Ureter (tissue), 1 donor: Measurements from ENCODE around the gene PLET1. TPM values are rescaled to one million over a fixed set of nuclear protein-coding genes. Genes with fewer than 3 reads are reported as not detected.

Experiments
- DNase-seq: peaks from one replicate; pipeline ENCODE4 v3.0.0-alpha.2; 2020; ENCODE audit warnings: low spot score
- total RNA-seq: library from RNA; stranded (reverse); gene quantifications from one replicate; pipeline ENCODE4 v1.2.4, GENCODE V29; 2023
- donor health status: DM: yes; HTN: yes; CAD: no.

PLET1 gene
- total RNA-seq, 1 donor from 2014 or later, result not detected

GRCh38 chr11:112281726-112282125 lies 21.1 kb upstream of the PLET1 start:
- no peak for DNase-seq

DNA sequence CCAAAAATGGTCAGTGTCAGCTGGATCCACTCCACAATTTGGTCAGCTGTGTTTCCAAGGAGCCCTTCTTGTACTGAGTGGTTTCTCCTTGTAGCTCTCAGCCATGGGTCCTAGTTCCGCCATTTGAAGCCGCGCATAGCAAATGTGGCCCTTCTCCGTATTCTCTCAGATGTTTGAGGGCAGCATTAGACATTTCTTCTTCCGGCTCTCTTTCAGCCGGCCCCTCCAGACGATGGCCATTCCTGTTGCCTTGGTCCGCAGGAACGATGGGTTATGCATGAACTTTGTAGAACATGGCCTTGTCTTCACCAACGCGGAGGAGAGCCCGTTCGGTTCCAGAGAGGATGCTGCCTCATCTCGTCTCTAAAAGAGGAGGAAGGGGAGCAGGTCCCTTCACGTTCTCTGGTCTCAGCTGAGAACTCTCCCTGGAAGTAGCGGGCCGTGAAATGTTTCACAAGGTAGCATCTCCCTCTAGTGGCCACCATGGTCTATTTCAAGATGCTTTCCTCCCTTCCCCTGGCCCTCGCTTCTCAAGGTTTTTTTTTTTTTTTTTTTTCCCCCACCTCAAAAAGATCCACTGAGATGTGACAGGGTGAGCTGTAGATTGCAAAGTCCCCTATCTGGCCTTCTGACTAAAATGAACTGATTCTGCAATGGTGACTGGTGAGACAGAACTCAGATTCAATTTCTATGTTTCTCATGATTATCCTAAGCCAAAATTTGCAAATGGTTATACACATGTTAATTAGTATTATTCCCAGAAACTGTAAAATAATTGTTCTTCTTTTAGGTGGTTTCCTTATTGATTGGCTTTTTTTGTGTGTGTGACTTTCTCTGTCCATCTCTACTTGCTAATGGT lies 19.8 kb upstream of the PLET1 start:
- peak; percentile 81 for DNase-seq

DNA sequence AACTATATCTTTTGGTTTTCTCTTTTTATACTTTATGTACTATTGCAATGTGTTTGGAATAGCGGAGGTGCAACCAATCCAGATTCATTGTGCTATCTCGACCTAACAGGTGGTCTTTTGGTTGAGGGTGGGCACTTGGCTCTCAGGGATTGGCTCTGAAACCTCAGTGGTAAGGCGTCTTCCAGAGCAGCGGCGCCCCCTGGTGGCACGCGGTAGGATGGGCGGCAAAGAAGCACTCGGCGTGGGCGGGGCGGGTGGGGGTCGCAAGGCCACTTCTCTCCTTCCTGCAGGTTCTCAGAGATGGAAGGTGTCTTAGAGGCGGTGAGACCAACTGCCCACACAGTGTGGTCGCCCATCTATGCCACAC lies 19.2 kb upstream of the PLET1 start:
- peak; percentile 70 for DNase-seq

- DNase-seq, result no peak
Observed at GRCh38 chr11:112278803-112279202, 18.1 kb upstream of the PLET1 start.

GRCh38 chr11:112277941-112278340 lies 17.3 kb upstream of the PLET1 start:
- no peak for DNase-seq

- DNase-seq, result no peak
Observed at GRCh38 chr11:112277029-112277428, 16.4 kb upstream of the PLET1 start.

GRCh38 chr11:112274007-112274783 lies 13.5 kb upstream of the PLET1 start:
- DNase-seq, result no peak

GRCh38 chr11:112273066-112273465 lies 12.4 kb upstream of the PLET1 start:
- DNase-seq, result no peak

GRCh38 chr11:112271242-112271641 lies 10.6 kb upstream of the PLET1 start:
- no peak for DNase-seq

GRCh38 chr11:112270551-112271180 lies 10.0 kb upstream of the PLET1 start:
- no peak for DNase-seq

DNA sequence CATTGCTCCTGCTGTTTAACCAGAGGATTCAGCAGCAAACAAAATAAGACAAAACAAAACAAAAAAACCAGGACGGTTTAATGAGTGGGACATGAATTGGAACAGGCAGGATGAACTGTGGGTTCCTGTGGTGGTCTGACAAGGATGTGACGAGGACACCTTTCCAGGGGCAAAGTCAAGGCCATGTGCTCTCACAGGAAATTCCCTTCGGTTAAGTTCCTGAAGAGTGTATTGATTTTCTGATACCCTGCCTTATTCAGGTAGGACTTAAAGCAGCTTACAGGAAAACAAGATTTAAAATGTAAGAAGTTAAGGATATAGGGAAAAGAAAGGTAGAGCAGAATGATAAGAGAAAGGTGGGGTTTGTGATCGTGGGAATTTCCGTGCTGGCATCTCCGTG lies 8.5 kb upstream of the PLET1 start:
- DNase-seq, result no peak

- no peak for DNase-seq
Observed at GRCh38 chr11:112268406-112268805, 7.7 kb upstream of the PLET1 start.

DNA sequence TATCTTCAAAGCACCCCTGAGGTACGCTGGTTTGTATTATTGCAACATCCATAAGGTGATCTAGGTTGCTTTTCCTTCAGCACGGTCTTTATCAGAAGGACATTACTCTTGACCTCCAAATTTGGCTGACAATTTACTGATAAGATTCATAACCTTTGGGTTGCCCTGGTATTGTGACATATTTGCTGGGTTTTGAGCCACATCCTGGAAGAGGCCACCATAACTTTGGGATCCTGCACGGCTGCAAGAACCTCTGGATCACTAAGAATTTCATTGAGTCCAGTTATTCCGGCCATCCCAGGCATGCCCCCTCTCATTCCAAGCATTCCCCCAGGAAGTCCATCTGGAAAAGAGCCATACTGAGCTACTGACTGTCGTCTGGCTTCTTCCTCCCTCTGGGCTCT lies 6.5 kb upstream of the PLET1 start:
- no peak for DNase-seq

GRCh38 chr11:112266410-112266778 lies 5.7 kb upstream of the PLET1 start:
- no peak for DNase-seq

- no peak for DNase-seq
Observed at GRCh38 chr11:112265659-112266409, 5.2 kb upstream of the PLET1 start.

GRCh38 chr11:112255067-112255720 lies 5.5 kb downstream of the PLET1 start:
- DNase-seq, result no peak

GRCh38 chr11:112253605-112254242 lies 6.9 kb downstream of the PLET1 start:
- no peak for DNase-seq

DNA sequence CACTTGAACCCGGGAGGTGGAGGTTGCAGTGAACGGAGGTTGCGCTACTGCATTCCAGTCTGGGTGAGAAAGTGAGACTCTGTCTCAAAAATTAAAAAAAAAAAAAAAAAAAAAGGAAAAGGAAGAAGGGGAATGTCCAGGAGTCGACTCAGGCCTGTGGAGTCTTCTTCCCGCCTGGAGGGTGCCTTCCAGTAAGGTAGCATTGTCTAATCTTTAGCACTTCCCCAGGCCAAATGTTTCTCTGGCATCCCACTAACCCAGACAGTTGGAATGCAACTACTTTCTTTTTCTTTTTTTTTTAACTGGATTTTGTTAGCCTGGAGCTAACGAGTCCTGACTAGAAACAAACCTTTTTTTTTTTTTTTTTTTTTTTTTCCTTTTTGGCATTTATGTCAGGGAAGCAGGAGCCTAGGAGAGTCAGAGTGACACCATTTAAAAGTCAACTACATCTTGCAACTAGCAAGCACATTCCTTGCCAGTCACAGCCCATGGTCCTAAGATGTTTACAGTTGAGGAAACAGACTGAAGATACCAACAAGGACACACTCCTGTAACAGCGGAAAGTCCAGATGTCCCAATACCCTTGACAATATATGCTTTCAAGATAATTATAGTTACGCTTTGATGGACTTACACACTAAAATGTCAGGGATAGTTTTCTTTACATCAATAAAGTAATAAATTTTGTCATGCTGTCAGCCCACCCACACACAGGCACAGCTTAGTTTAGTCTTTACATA lies 10.6 kb downstream of the PLET1 start:
- DNase-seq, result no peak

DNA sequence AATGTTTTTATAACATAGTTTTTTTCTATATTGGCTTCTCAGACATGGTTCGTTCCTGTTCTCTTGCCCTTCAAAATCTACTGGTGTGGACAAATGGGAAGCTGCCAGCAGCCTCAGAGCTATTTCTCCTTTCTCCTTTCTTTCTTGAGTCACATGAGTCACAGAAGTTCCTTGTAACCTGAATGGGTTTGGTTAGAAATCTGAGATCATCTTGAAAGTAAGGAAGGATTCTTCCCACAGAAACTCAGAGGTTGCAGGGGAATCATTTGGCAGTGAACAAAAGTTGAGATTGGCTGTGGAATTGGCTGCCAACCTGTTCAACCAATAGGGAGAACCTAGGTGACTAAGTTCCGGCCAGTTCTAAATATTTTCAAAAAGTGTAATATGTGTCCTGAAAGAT lies 12.5 kb downstream of the PLET1 start:
- DNase-seq, result no peak

- no peak for DNase-seq
Observed at GRCh38 chr11:112247201-112247600, 13.5 kb downstream of the PLET1 start.
